Head of caudate nucleus (tissue), 42 donors: ENCODE results near the gene AHNAK2.

Experiments used
- DNase-seq, 42 donors: peaks; one replicate each; pipeline versions ENCODE4 v3.0.0 to v3.0.0-alpha.2; 2020 to 2021; ENCODE audit warnings: mixed read lengths in 7 of 42
- intact Hi-C: fragments of 100-400 bp; cut with DNase I; formaldehyde crosslinking; loops from one replicate; pipeline ENCODE4 v1.15.0; 2022

AHNAK2 gene

DNA sequence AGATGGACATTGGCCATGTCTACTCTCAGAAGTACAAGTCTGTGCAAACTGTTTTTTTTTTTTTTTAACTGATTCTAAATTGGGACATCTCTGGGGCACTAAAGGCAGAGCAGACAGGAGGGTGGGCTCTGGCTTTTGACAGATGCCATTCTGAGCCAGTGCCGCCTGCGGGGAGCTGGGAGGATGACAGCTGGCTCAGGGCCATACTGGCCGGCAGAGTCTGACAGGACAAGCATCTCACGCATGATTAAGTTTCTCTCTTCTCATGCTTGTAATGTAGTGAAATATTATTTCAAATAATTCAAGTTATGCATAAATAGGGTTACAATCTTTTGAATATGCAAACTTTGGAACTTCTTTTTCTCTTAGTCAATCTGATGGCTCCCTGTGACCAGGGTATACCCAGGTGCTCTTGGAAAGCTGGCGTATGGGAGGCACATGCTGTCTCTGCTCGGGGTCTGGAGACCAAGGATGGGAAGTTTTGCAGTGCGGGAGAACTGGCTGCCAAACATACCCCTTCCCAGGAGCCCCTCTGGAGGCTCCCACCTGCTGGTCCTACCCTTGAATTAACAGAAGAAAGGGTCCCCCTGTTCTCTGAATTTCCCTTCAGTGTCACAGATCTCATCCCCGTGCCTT lies 35.1 kb upstream of the AHNAK2 start:
- DNase-seq = peak in 28 of 42 donors; percentile 16 to 69 (median 38)

GRCh38 chr14:105012171-105012985 lies 34.2 kb upstream of the AHNAK2 start:
- intact Hi-C loops = no loop called here
- peak in 8 of 42 donors; percentile 8 to 49 (median 22) for DNase-seq

More for the DNA sequence above, 35.1 kb upstream of the AHNAK2 start:
- intact Hi-C loops = no loop called here

- intact Hi-C loops = no loop called here
- no peak for DNase-seq
Measured at GRCh38 chr14:105011312-105011990, 33.3 kb upstream of the AHNAK2 start.

DNA sequence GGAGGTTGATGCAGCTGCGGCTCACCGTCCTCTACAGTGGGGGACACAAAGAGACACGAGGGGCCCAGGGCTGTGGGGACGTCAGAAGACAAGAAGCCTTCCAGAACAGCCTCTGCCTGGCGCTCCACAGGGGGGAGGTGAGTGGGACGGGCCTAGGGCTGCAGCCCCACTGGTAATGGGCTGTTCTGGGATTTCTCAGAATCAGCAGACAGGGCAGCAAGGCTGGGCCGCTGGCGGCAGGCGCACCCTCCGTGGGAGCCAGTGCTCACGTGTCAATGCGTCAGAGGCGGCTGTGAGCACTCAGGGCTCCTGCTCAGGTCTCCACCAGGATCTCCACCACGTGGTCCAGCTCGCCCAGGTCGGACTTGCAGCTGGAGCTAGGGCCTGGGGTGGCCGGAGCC lies 32.7 kb upstream of the AHNAK2 start:
- intact Hi-C loops = no loop called here
- DNase-seq = no peak

- DNase-seq = no peak
- intact Hi-C loops = no loop called here
Measured at GRCh38 chr14:105010106-105010505, 31.9 kb upstream of the AHNAK2 start.

DNA sequence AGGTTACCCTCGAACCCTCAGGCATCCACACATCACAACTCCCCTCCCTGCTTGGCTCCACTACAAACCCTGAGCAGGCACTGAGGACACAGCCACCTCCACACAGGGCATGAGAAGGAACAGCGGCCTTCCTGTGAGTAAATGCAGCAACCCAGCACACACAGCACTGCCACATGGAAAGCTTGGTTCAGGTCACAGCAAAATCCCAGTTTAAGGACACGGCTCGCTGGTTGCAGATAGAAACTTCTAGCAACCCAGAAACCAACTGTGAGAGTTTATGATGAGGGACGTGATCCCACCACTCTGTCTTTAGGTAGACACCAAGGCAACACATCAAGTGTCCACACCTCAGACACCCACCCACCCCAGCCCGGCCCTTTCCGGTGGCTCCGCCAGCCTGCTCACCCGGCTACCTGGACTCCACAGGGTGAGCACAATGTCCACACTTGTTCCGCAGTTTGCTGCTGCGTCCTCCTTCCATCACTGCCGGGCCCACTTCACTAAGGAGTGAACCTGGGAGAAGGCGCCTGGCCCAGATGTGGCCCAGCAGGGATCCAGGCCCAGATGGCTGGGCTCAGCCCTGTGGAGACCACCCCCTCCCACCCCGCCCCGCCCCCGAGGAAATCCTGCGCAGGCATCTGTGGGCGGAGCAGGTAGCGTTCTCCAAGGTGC lies 29.6 kb upstream of the AHNAK2 start:
- intact Hi-C loops = no loop called here

DNA sequence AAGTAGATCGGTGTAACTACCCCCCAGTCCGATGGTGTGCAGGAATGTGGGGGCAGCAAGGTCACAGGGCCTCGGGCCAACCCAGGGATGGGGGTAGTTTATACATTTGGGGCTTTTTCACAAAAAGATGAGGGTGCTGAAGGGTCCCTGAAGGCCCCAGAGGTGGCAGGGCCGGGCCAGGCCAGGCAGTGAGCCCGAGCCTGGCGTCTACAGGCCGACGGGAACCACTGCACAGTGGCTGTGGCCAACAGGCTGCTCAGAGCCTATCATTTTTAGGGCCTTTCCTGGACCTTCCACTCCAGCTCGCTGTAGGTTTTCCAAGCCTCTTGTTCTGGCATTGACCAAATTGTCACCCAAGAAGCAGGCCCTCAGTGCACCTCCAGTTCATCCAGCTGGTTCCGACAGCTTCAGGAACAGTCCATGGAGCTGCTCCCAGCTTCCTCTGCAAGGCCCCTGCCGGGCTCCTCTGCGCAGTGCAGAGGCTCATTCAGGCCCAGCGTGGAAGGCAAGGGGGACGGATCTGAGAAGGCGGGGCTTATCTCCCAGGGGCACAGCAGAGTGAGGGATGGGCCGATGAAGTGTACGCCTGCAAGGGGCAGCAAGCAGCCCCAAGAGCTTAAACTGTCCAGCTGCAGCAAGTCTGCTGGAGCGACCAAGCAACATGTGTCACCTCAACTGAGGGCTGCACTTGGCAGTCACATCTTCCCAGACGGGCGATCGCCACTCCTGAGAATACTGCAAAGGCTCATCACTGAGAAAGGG lies 28.8 kb upstream of the AHNAK2 start:
- no peak for DNase-seq
- intact Hi-C loops = no loop called here

More for the DNA sequence above, 29.6 kb upstream of the AHNAK2 start:
- no peak for DNase-seq

GRCh38 chr14:105005929-105006830 lies 28.0 kb upstream of the AHNAK2 start:
- intact Hi-C loops = no loop called here

GRCh38 chr14:105005329-105005928 lies 27.3 kb upstream of the AHNAK2 start:
- no peak for DNase-seq
- intact Hi-C loops = no loop called here

More at GRCh38 chr14:105005929-105006830, 28.0 kb upstream of the AHNAK2 start:
- no peak for DNase-seq

DNA sequence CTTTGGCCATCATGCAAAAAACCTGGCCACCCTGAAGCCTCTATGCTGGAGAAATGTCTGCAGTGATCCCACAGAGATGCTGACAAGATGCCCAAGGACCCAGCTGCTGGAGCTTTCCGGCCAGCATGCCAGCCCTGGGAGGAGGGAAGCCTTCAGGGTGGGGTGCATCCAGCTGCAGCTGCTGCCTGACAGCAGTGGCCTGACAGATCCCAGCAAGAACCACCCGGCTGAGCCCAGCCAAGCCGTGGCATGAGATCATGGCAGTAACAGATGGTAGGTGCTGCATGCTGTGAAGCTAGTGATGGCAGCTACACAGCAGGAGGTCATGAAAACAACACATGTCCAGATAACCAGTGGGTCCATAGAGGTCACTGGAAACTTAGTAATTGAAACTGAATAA lies 21.2 kb upstream of the AHNAK2 start:
- intact Hi-C loops = no loop called here
- DNase-seq = no peak

- intact Hi-C loops = no loop called here
- DNase-seq = no peak
Measured at GRCh38 chr14:104998801-104999200, 20.6 kb upstream of the AHNAK2 start.

DNA sequence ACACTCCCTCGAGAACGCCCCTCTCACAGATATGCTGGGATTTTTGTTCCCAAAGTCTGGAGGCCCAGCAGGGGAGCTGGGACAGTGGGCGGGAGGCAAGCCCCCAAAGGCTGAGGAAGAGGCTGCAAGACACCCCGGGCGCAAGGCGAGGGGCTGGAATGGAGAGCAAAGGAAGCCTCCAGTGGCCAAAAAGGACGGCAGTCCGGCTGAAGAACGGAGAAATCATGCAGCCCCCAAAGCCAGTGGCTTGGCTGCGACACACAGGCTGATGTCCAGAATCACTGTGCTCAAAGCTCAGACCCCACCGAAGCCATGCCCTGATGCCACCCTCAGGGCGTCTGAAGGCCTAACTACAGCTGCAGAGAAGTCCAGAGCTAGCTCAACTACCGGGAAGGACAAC lies 18.3 kb upstream of the AHNAK2 start:
- intact Hi-C loops = no loop called here
- DNase-seq = no peak

GRCh38 chr14:104996032-104996431 lies 17.9 kb upstream of the AHNAK2 start:
- intact Hi-C loops = no loop called here
- DNase-seq = no peak

DNA sequence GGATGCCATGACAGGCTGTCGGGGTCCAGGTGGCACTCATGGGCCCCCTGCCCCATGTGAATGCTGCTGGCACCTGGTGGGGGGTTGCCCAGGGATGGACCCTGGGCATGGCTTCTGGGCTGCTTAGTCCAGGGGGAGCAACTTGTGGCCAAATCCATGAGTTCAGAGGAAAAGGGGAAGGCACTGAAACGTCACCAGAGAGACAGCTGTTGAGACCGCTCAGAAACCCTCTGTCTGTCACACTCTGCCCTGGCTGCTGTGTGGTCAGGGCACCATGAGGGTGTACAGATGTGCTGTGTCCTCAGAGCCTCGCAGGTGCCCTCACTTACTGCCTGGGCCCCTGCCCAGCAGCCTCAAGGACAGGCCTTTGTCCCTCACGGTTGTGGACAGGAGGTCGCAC lies 16.8 kb upstream of the AHNAK2 start:
- intact Hi-C loops = no loop called here

DNA sequence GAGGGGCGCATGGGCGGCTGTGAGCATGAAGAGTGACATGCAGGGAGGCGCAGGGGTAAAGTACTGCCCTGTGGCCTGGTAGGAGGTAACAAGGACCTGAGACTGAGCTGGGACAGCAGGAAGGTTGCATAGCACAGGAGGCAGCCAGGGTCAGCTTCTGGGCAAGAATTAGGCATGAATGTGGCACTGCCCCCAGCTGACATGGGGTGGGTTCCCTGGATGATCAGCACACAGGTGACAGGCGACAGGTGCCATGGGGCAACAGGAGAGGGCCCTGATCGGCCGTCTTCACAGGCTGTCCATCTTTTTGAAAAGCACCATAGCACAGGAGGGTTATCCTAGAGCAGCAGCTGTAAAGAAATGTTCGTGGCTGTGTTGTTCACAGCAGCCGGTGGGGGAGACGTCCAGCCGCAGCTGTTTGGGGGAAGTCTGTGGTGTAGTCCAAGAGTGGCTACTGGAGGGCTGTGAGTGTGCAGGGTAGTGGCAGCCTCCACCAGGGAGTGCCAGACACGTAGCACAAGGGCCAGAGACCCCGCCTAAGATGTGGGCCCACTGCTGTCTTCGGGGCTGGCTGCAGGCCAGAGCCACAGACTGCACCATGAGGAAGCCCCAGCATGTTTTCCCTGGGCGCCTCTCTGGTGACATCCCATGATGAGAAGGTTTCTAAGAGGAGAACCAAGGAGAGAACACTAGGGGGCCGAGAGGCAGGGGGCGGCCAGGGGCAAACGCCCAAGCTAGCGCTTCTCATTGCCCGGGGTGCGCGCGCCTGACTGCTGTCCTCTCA lies 15.8 kb upstream of the AHNAK2 start:
- intact Hi-C loops = no loop called here
- no peak for DNase-seq

More for the DNA sequence above, 16.8 kb upstream of the AHNAK2 start:
- no peak for DNase-seq

DNA sequence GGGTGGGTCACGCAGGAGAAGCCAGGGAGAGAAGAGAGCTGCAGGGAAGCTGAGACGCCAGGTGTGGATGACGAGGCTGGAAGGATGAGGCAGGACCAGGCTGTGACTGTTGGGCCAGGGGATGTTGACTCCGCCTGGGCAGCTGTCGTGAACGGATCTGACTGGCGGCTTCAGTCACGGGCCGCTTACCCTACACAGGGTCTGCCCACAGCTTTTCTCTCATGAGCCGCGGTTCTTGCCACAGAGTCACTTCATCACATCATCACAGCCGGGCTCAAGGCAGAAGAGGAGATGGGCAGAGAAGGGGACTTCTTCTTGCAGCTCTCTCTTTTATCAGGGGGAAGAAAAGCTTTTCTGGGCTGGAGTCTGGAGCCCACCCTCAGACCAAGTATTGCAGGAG lies 15.1 kb upstream of the AHNAK2 start:
- intact Hi-C loops = no loop called here

GRCh38 chr14:104992501-104992900 lies 14.3 kb upstream of the AHNAK2 start:
- no peak for DNase-seq
- intact Hi-C loops = no loop called here

More for the DNA sequence above, 15.1 kb upstream of the AHNAK2 start:
- DNase-seq = no peak
